Heart right ventricle (tissue), 16 donors: ENCODE data around the gene DENND1A. TPM values are rescaled to one million over a fixed set of nuclear protein-coding genes. Genes with fewer than 3 reads are reported as not detected.

Source experiments
- ATAC-seq, 8 donors: fragments of 200-7000 bp; cut with Tn5 transposase; one replicate each; pipeline ENCODE4 v1.9.1; 2020; ENCODE audit warnings: mild to moderate bottlenecking in 8 of 8, moderate library complexity in 8 of 8, moderate number of reproducible peaks in 1 of 8
- DNase-seq, 2 donors: peaks; one replicate each; pipeline ENCODE4 v3.0.0-alpha.2; 2020
- H3K27ac ChIP-seq, 10 donors: fragments of 200-600 bp; sonication (generic) in 2 of 10; one replicate each; pipeline versions ENCODE4 v1.5.0 to v1.8.0; 2020 to 2022; ENCODE audit warnings: mild to moderate bottlenecking in 3 of 10
- H3K27me3 ChIP-seq, 7 donors: fragments of 200-600 bp; one replicate each; pipeline ENCODE4 v1.8.0; 2021 to 2022; ENCODE audit warnings: mild to moderate bottlenecking in 2 of 7
- H3K36me3 ChIP-seq, 9 donors: fragments of 200-600 bp; sonication (generic) in 1 of 9; one replicate each; pipeline versions ENCODE4 v1.5.0 to v1.8.0; 2020 to 2022; ENCODE audit warnings: mild to moderate bottlenecking in 2 of 9
- H3K4me1 ChIP-seq, 9 donors: fragments of 200-600 bp; sonication (generic) in 1 of 9; one replicate each; pipeline versions ENCODE4 v1.5.0 to v1.8.0; 2020 to 2022; ENCODE audit warnings: mild to moderate bottlenecking in 4 of 9
- H3K4me3 ChIP-seq, 10 donors: fragments of 200-600 bp; sonication (generic) in 2 of 10; one replicate each; pipeline versions ENCODE4 v1.5.0 to v1.8.0; 2020 to 2022; ENCODE audit warnings: mild to moderate bottlenecking in 7 of 10, moderate library complexity in 2 of 10
- H3K9me3 ChIP-seq, 11 donors: fragments of 200-600 bp in 10 of 11; sonication (generic) in 2 of 11; one replicate each; pipeline versions ENCODE4 v1.5.0 to v1.8.0; 2013 to 2022; ENCODE audit warnings: mild to moderate bottlenecking in 2 of 11, control low read depth in 1 of 11, moderate library complexity in 1 of 11
- WGBS, 2 donors: extraction: QIAGEN DNeasy Blood & Tissue Kit; methylation state at CpG; one replicate each; pipeline ENCODE4 v1.1.7; 2013; ENCODE audit warnings: inconsistent platforms in 1 of 2; 5-methylcytosine and 5-hydroxymethylcytosine counted together
- intact Hi-C, 10 donors: fragments of 100-400 bp; cut with DNase I; formaldehyde crosslinking; loops; one replicate each; pipeline versions ENCODE4 v1.11.1 to v1.14.2; 2022
- polyA plus RNA-seq, 2 donors: library from polyadenylated mRNA; stranded (reverse); fragments of 200-250 nt; gene quantifications; one replicate each; pipeline ENCODE4 v1.2.3, GENCODE V29; 2013
- total RNA-seq, 10 donors: library from RNA; stranded (reverse); fragmentation: NEBNext Ultra II Directional in 3 of 10; extraction: Animal tissue kit (Norgen Biotek cat#: 25700) in 3 of 10; gene quantifications; one replicate each; pipeline versions ENCODE4 v1.2.1 to v1.2.4, GENCODE V29; 2021 to 2023
- TF ChIP-seq, protein P1 (sequence below), 9 donors: fragments of 200-600 bp; sonication (generic) in 2 of 9; IDR thresholded peaks; one replicate each; pipeline versions ENCODE4 v1.5.0 to v1.8.0; 2021 to 2022; ENCODE audit warnings: antibody characterized with exemption in 9 of 9, mild to moderate bottlenecking in 5 of 9, moderate library complexity in 1 of 9
- donor health status: Arrhythmogenic right ventricular cardiomyopathy.
- donor health status: ischemic (EF 13 %, LVEDD 7.1; RV severe dilation, severe dysfunction).
- donor health status: healthy with polysubstance abuse.
- donor health status: DM: no; HTN: yes; CAD: no.
- donor health status: DM: no; HTN: no; CAD: no.
- donor health status: ischemic (EF 25% LVEDD 6.9; RV normal size, moderate dysfunction).
- donor health status: ischemic (EF 25% LVEDD 5.7; RV mildly dilated, moderate dysfunction).
- donor health status: healthy.
- donor health status: DM: yes; HTN: yes; CAD: no.
- donor health status: Ischemic cardiomyopathy.
- donor health status: ischemic (EF 35%, LVEDD 5.7; RV mildly dilated, moderate dysfunction).
- donor health status: nonischemic (EF 11% LVEDD 7.7; RV severe dilation, severe dysfunction).
- donor health status: DM: yes; HTN: yes; CAD: no.
- donor health status: PGD.
- donor health status: ischemic (EF 29% LVEDD 5.4; RV normal size, mild dysfunction).
- donor health status: nonischemic (EF 23%, LVEDD 6.1; RV moderate dilation, normal function).

The DENND1A gene
- total and polyA plus RNA-seq, 12 donors: 7.3 to 19.6 (median 12.2) TPM

DNA sequence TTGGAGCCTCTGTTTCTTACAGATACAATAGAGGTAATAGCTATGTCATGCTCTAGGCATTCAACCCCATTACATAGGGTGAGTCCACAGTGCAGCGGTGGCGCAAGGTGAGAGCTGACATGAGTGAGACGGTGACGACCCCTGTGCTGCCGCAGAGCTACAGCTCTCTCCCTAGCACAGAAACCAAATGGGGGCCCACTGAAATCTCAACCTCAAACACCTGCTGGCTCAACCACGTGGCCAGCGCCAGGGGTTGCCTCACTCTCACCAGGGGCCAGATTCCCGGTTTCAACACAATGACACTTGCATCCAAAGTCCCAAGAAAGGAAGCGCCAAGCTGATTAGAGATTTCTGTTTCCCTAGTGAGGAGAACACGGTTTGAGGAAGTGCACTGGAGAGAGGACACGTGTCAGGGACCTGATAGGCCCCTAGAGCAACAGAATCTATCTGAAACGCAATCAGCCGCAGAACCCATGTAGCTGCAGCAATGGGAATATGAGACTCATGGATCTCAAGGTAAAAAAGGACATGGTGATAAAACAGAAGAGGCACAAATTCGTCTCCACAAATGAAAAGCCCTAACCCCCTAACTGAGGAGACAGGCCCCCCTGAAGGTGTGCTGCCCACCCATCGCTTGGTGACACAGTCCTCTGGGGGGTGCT lies 459.7 kb downstream of the DENND1A start:
- WGBS, 2 donors: 81 to 82% methylated on average over 15 of the region's 15 CpGs
- DNase-seq (no peak), ATAC-seq (no peak)
- Histone ChIP-seq H3K27me3 (no peaks in the 10 kb centered on the region), H3K9me3 (no peaks in the 10 kb centered on the region), H3K27ac (no peak overlapping the region), H3K36me3 (no peaks in the 10 kb centered on the region), H3K4me1 (peaks cover 0 to 11% (median 0%) of the 10 kb centered on the region in 9 donors), H3K4me3 (no peak overlapping the region)
- TF ChIP-seq, protein P1, sequence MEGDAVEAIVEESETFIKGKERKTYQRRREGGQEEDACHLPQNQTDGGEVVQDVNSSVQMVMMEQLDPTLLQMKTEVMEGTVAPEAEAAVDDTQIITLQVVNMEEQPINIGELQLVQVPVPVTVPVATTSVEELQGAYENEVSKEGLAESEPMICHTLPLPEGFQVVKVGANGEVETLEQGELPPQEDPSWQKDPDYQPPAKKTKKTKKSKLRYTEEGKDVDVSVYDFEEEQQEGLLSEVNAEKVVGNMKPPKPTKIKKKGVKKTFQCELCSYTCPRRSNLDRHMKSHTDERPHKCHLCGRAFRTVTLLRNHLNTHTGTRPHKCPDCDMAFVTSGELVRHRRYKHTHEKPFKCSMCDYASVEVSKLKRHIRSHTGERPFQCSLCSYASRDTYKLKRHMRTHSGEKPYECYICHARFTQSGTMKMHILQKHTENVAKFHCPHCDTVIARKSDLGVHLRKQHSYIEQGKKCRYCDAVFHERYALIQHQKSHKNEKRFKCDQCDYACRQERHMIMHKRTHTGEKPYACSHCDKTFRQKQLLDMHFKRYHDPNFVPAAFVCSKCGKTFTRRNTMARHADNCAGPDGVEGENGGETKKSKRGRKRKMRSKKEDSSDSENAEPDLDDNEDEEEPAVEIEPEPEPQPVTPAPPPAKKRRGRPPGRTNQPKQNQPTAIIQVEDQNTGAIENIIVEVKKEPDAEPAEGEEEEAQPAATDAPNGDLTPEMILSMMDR (IDR thresholded peaks at IDR 0.05): no peak
- intact Hi-C loops: no loop called here

DNA sequence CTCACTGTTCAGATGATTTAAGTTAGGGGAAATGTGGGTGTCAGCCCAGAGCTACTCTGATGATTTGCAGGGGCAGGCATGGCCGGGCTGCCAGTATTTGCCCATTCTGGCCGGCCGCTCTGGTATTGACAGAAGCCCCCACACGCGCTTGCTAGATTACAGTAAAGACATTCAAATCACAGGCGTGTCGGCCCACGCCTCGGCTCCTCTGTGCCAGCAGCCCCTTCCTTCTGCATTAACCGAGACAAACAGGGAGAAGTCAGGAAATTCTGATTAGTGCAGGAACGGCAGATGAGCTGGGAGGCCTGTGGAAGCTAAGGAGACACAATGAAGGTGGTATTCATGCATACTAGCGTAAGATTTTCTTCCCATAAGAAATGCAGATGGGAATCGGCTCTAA lies 460.6 kb downstream of the DENND1A start:
- no peak for ATAC-seq
- Histone ChIP-seq H3K9me3 (no peaks in the 10 kb centered on the region), H3K27ac (no peak overlapping the region), H3K36me3 (no peaks in the 10 kb centered on the region), H3K4me1 (peaks cover 0 to 11% (median 0%) of the 10 kb centered on the region in 9 donors), H3K27me3 (no peaks in the 10 kb centered on the region), H3K4me3 (no peak overlapping the region)
- WGBS, 2 donors: 88 to 90% methylated on average over 13 of the region's 13 CpGs
- intact Hi-C loops: no loop called here
- TF ChIP-seq, protein P1 (IDR thresholded peaks at IDR 0.05): no peak
- no peak for DNase-seq

DNA sequence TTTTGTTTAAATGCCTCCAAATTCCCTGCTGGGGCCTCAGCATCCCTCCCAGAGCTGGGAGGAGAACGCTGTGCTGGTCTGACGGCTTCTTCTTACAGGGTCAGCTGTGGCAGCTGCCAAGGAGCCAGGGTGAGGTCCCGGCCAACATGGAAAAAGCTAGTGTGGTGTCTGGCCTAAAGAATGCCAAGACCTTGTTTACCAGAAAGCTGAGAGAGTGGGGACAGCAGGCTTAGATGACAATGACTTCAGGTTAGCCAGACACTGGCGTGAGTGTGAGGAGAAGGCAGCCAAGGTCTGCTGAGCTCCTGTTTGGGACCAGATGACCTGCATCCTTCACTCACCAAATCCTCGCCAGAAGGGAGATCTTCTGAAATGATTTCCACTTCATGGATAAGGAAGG lies 461.4 kb downstream of the DENND1A start:
- no peaks in the 10 kb centered on the region for H3K27me3 ChIP-seq
- no peak overlapping the region for H3K4me3 ChIP-seq
- ATAC-seq (no peak), DNase-seq (no peak)
- H3K4me1 ChIP-seq: peaks cover 0 to 9% (median 0%) of the 10 kb centered on the region in 9 donors
- H3K9me3 ChIP-seq: no peaks in the 10 kb centered on the region
- 79 to 84% methylated on average over 5 of the region's 5 CpGs for WGBS, 2 donors
- intact Hi-C loops: no loop called here
- TF ChIP-seq, protein P1 (IDR thresholded peaks at IDR 0.05): no peak
- no peak overlapping the region for H3K27ac ChIP-seq
- no peaks in the 10 kb centered on the region for H3K36me3 ChIP-seq

DNA sequence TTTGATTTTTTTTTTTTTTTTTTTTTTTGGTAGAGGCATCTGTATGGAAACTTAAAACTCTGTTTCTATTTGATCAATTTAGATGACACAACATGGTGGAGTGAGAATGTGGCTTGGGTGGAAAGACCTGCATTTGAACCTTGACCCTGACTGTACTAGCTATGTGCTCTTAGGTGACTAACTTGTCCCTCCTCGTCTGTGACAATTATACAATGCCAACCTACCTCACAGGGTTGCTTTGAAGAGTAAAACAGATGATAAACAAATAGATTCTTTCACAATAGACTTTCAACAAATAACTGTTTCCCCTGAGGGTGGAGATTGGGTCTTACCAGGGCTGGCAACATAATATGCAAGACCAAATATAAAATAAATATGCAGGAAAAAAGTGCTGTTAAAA lies 464.6 kb downstream of the DENND1A start:
- Histone ChIP-seq H3K9me3 (no peaks in the 10 kb centered on the region), H3K27me3 (no peaks in the 10 kb centered on the region), H3K36me3 (peaks cover 0 to 4% (median 0%) of the 10 kb centered on the region in 9 donors), H3K4me1 (no peaks in the 10 kb centered on the region), H3K4me3 (no peak overlapping the region), H3K27ac (no peak overlapping the region)
- intact Hi-C loops: no loop called here
- TF ChIP-seq, protein P1 (IDR thresholded peaks at IDR 0.05): no peak
- no peak for DNase-seq
- ATAC-seq: no peak
- WGBS, 2 donors: 80 to 91% methylated on average over 1 of the region's 1 CpG
